Posterior vena cava (tissue), 2 donors: Measurements from ENCODE around the gene PRKRA. TPM values are rescaled to one million over a fixed set of nuclear protein-coding genes. Genes with fewer than 3 reads are reported as not detected.
"Not testable (repeated sequence)": the region's sequence is repeated elsewhere in the genome, so short reads cannot be mapped to it uniquely, and the experiment has no call there.

Source experiments
- DNase-seq: peaks from one replicate; pipeline ENCODE4 v3.0.0-alpha.2; 2020; ENCODE audit warnings: low spot score
- intact Hi-C, 2 donors: fragments of 100-400 bp; cut with DNase I; formaldehyde crosslinking; loops; one replicate each; pipeline versions ENCODE4 v1.14.1 to v1.14.2; 2022 to 2023
- total RNA-seq, 2 donors: library from RNA; stranded (reverse); fragmentation: NEBNext Ultra II Directional; extraction: Animal tissue kit (Norgen Biotek cat#: 25700); gene quantifications; one replicate each; pipeline ENCODE4 v1.2.1, GENCODE V29; 2021
- donor health status: DM: yes; HTN: yes; CAD: no.
- donor health status: DM: yes; HTN: yes; CAD: no.

The PRKRA gene
- total RNA-seq, 2 donors from 2014 or later = 51.0 to 58.9 TPM

GRCh38 chr2:178419123-178419522 is 31.9 kb downstream of the PRKRA start:
- DNase-seq = no peak
- intact Hi-C loops = loop anchor here in 1 of 2 donors (10.0 kb wide), 1 partner anchor 304 kb away; the partner anchor contains the start of gene RBM45

- intact Hi-C loops = loop anchor here in 1 of 2 donors (10.0 kb wide), 1 partner anchor 304 kb away; the partner anchor contains the start of gene RBM45
- no peak for DNase-seq
Observed at GRCh38 chr2:178418426-178418825, 32.5 kb downstream of the PRKRA start.

GRCh38 chr2:178417916-178418315 is 33.1 kb downstream of the PRKRA start:
- no peak for DNase-seq
- intact Hi-C loops = loop anchor here in 1 of 2 donors (10.0 kb wide), 1 partner anchor 303 kb away; the partner anchor contains the start of gene RBM45

DNA sequence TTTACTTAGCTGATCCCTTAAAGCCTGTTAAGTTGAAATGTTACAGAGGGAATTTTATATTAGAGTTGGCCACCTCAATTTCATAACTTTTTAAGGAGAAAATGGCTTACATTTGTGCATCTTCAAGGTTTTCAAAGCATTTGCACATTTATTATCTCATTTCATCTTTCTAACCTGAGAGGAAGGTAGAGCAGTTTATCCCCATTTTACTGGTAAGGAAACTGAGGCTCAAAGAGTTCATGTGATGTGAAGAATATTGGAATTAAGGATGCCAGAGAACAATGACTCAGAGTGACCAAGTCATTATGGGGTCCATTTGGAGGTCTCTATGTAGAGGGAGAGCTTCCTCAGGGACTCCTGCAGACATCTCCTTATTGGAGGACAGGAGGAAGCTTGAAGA is 35.0 kb downstream of the PRKRA start:
- intact Hi-C loops = loop anchor here in 1 of 2 donors (10.0 kb wide), 1 partner anchor 301 kb away; the partner anchor contains the start of gene RBM45
- DNase-seq = no peak

DNA sequence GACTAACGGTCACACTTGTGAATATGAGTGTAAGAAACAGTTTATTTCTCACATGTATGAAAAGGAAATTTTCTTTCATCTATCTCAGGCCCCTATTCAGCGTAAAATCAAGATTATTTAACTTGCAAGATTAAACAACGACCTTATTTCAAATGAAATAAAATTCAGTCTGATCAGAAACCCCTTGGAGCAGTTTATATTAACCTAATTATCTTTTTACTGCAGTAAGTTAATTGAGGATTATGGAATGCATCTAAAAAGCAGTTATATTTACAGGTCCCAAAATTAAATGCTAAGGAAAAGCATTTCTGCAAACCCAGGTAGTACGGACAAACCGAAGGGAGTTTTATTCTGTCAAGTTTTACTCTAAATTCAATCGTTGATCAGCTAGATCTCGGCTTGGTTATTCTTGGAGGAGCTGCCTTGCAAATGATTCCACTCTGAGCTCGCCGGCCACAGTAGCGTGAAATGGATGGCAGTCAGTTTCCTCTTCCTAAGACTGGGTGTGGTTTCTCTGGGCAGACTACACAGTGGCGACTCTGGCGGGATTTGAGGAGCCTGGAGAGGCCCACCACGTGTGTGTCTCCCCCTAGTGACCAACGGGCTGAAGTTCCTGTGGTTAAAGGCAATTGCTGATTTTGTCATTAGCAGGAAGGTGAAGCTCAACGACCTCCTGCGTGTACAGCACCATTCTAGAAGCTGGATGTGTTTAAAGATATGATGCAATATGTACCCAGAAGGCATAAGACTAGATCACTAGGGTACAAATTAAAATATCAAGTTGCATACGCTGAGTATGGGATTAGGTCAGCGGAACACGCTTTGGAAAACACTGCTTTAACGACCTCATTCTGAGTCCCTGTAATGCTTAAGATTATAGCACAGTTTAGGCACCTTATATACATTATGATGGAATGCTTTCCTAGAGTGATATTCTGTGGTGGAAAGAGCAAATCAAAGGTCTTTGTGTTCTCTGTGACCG is 36.4 kb downstream of the PRKRA start:
- intact Hi-C loops = loop anchor here in 1 of 2 donors (10.0 kb wide), 1 partner anchor 300 kb away; the partner anchor contains the start of gene RBM45
- DNase-seq = peak; percentile 95

GRCh38 chr2:178413472-178414265 is 37.3 kb downstream of the PRKRA start:
- DNase-seq = peak; percentile 93
- intact Hi-C loops = loop anchor here in 1 of 2 donors (10.0 kb wide), 1 partner anchor 299 kb away; the partner anchor contains the start of gene RBM45

GRCh38 chr2:178412453-178412852 is 38.5 kb downstream of the PRKRA start:
- intact Hi-C loops = loop anchor here in 1 of 2 donors (10.0 kb wide), 1 partner anchor 298 kb away; the partner anchor contains the start of gene RBM45
- DNase-seq = not testable (repeated sequence)

DNA sequence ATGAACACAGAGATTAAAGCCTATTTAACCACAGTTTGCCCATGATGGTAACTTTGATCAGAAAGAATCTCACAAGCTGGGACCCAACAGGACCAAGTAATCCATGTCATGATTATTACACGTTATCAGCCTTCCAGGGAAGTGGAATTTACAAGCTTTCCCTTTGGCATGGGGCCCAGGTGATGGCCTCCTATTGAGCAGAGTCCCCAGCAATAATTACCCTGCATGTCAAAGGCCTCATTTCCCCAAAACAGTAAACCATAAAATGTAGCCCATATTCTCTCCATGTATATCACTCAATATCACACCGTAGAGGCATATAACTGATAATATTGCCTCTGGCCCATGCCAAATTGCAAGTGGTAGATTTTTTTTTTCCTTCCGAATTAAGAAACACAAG is 38.9 kb downstream of the PRKRA start:
- intact Hi-C loops = loop anchor here in 1 of 2 donors (10.0 kb wide), 1 partner anchor 297 kb away; the partner anchor contains the start of gene RBM45
- no peak for DNase-seq

- no peak for DNase-seq
- intact Hi-C loops = no loop called here
Observed at GRCh38 chr2:178409261-178409660, 41.7 kb downstream of the PRKRA start.

DNA sequence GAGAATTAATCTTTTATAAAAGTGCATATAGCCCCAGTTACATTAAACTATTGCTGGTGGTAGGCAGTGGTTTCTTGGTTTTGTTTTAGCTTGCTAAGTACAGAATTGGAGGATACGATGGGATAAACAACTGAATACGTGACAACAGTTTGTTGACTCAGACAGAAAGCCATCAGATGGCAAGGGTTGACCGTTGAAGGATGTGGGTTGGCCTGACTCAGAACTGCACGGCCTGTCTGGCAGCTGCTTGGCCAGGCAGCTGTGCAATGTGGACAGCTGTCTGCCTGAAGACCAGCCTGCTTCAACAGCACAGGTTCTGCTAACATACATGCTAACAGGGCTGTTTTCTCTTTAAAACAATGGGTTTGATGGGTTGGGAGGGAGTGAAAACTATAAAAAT is 46.6 kb downstream of the PRKRA start:
- intact Hi-C loops = no loop called here
- DNase-seq = no peak

DNA sequence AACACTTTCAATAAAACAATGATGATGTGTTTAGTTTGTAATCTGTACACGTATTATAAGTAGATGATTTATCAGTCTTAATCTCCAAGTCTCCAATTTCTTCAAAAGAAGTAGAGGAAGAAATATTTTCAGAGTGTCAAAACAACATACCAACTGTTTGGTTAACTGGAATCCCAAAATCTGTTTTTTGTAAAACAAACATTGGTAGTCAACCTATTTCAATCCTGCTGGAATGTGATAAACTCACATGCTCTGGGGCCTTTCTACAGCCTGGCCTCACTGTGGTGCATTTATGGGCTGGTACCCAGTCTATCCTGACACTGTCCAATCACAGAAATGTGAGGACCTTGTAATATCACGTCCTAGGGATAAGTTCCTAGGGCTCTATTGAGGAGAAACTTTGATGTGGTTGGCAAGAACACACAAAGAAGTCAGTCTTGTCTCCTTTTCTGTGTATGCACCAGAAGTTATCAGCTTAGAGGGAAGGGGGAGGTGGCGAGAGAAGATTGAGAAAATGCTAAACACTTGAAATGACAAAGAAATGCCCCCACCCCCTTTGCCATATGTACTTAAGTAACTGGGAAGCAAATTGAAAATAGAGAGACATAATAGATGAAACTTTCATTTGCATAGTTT is 47.2 kb downstream of the PRKRA start:
- no peak for DNase-seq
- intact Hi-C loops = no loop called here

GRCh38 chr2:178401994-178402437 is 49.0 kb downstream of the PRKRA start:
- intact Hi-C loops = no loop called here
- DNase-seq = no peak

DNA sequence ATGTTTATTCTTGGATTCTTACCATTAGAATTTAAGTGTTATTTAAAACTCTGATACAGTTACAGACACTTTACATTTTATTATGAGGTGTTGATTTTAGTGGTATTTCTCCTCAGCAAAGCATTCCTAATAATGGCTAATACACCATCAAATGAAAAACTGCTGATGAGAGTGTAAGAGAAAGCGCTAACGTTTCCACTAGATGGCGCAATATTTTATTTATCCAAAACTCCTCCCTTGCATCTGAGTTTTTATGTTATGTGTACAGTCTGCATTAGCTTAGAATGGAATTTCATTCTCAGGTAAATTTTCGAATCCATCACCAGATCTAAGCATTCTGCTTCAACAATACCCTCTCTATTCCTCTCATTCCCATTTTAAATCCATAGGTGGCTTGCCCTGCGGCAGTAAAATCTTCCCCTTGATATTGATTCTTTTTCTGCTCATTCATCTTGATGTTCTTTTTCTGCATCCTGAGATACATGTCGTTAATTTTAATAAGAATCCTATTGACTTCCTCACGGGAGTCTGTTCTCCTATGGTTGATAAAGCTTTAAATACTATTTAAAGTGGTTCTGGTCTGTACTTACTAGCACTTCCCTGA is 53.9 kb downstream of the PRKRA start:
- intact Hi-C loops = no loop called here
- no peak for DNase-seq

DNA sequence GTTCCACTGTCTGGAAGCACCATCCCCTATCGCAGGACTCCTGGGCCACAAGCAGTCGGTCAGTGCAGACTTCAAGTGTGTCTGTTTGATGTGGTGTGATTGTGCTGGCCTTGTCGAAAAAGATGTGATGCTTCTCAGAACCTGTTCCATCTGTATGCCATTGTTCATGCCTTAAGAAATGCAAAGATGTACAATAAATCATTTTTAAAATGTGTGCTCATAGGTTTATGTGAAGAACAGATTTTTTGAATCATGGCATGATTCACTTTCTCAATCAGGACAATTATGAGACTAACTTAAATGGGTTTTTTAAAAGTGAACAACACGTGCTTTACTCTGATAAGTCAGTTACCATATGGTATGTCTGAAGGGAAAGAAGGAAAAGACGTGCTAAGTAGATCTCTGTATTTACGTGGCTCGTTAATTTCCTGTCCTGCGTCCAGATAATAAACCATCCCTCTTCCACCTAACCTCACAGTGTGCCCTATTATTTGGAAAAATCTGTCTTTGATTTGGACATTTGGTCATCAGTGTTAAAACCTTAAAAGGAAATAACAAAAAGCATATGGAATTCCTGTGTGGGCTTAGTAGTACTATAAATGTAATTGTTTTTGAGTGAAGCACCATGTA is 54.9 kb downstream of the PRKRA start:
- intact Hi-C loops = no loop called here
- DNase-seq = no peak

- no peak for DNase-seq
- intact Hi-C loops = no loop called here
Observed at GRCh38 chr2:178395295-178395694, 55.7 kb downstream of the PRKRA start.

GRCh38 chr2:178394859-178395258 is 56.1 kb downstream of the PRKRA start:
- no peak for DNase-seq
- intact Hi-C loops = no loop called here

DNA sequence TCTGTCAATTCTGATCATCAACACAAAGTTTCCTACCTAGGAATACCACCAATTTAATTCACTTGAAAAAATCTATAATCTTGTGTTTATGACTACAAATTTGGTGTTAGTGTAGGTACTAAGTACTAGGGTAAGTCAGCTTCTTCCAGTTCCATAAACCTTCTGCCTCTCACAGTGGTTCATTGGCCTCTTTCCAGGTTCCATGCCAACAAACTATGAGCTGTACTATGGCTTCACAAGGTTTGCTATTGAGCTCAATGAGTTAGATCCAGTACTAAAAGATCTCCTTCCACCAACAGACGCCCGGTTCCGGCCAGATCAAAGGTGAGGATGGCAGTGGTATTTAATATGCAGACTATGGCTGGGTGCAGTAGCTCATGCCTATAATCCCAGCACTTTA is 58.8 kb downstream of the PRKRA start:
- intact Hi-C loops = no loop called here

GRCh38 chr2:178391701-178392100 is 59.3 kb downstream of the PRKRA start:
- intact Hi-C loops = no loop called here
- DNase-seq = no peak

More for the DNA sequence above, 58.8 kb downstream of the PRKRA start:
- no peak for DNase-seq
